Astrocyte (in vitro differentiated cells and primary cell): ENCODE results near the gene MAF. TPM values are rescaled to one million over a fixed set of nuclear protein-coding genes. Genes with fewer than 3 reads are reported as not detected.

ENCODE experiments used
- DNase-seq: peaks from one replicate; pipeline ENCODE4 v3.0.0-alpha.2; 2010; ENCODE audit warnings: low read depth
- FAIRE-seq: peaks from 2 replicates; lab custom pipeline; 2011; peaks lifted over from hg19 to GRCh38; lab: Jason Lieb, UNC
- H2AFZ ChIP-seq: 2 replicates; pipeline ENCODE4 v1.6.0; 2012; ENCODE audit warnings: low read depth, low read length, inconsistent platforms
- H3K27ac ChIP-seq: 2 replicates; pipeline ENCODE4 v1.5.1; 2011; ENCODE audit warnings: low read depth, low read length, inconsistent platforms
- H3K27me3 ChIP-seq: 2 replicates; pipeline ENCODE4 v1.6.0; 2011; ENCODE audit warnings: low read length, inconsistent platforms; ENCODE audit not compliant: insufficient read depth
- H3K36me3 ChIP-seq: 2 replicates; pipeline ENCODE4 v1.5.1; 2011; ENCODE audit warnings: low read length, inconsistent platforms; ENCODE audit not compliant: insufficient read depth
- H3K4me1 ChIP-seq: 2 replicates; pipeline ENCODE4 v1.5.1; 2011; ENCODE audit warnings: low read length, inconsistent platforms; ENCODE audit not compliant: insufficient read depth
- H3K4me2 ChIP-seq: 2 replicates; pipeline ENCODE4 v1.6.0; 2012; ENCODE audit warnings: low read length, inconsistent platforms
- H3K4me3 ChIP-seq: 2 replicates; pipeline ENCODE4 v1.5.1; 2011; ENCODE audit warnings: low read depth, mild to moderate bottlenecking, low read length, inconsistent platforms; ENCODE audit not compliant: insufficient read depth
- H3K79me2 ChIP-seq: 2 replicates; pipeline ENCODE4 v1.6.0; 2012; ENCODE audit warnings: mild to moderate bottlenecking, low read length, inconsistent platforms; ENCODE audit not compliant: insufficient read depth
- H3K9ac ChIP-seq: 2 replicates; pipeline ENCODE4 v1.6.0; 2012; ENCODE audit warnings: mild to moderate bottlenecking, low read length, inconsistent platforms
- H3K9me3 ChIP-seq: 2 replicates; pipeline ENCODE4 v1.5.1; 2012; ENCODE audit warnings: low read depth, mild to moderate bottlenecking, low read length, inconsistent platforms; ENCODE audit not compliant: insufficient read depth
- H4K20me1 ChIP-seq: 2 replicates; pipeline ENCODE4 v1.6.0; 2012; ENCODE audit warnings: low read length, inconsistent platforms; ENCODE audit not compliant: insufficient read depth
- H3K27ac Mint-ChIP-seq: one replicate; pipeline ENCODE4 v1.8.0; 2021; ENCODE audit warnings: mild to moderate bottlenecking, mixed read lengths; ENCODE audit not compliant: unreplicated experiment
- H3K27me3 Mint-ChIP-seq: one replicate; pipeline ENCODE4 v1.8.0; 2021; ENCODE audit warnings: low read depth, mixed read lengths; ENCODE audit not compliant: unreplicated experiment
- H3K36me3 Mint-ChIP-seq: one replicate; pipeline ENCODE4 v1.8.0; 2021; ENCODE audit warnings: low read depth, mixed read lengths; ENCODE audit not compliant: unreplicated experiment
- H3K4me1 Mint-ChIP-seq: one replicate; pipeline ENCODE4 v1.8.0; 2021; ENCODE audit warnings: low read depth, mixed read lengths; ENCODE audit not compliant: unreplicated experiment
- H3K4me3 Mint-ChIP-seq: one replicate; pipeline ENCODE4 v1.8.0; 2021; ENCODE audit warnings: mild to moderate bottlenecking, moderate library complexity, mixed read lengths; ENCODE audit not compliant: unreplicated experiment
- H3K9me3 Mint-ChIP-seq: one replicate; pipeline ENCODE4 v1.8.0; 2021; ENCODE audit warnings: mild to moderate bottlenecking, mixed read lengths; ENCODE audit not compliant: unreplicated experiment
- CTCF ChIP-seq: IDR thresholded peaks from 2 replicates; pipeline ENCODE4 v1.5.1; 2011; ENCODE audit warnings: low read depth, mild to moderate bottlenecking, inconsistent platforms, low read length, moderate library complexity; ENCODE audit not compliant: insufficient read depth
- EZH2 ChIP-seq: IDR thresholded peaks from 2 replicates; pipeline ENCODE4 v1.6.1; 2012; ENCODE audit warnings: mild to moderate bottlenecking, low read length, inconsistent platforms; ENCODE audit not compliant: insufficient read depth
- total RNA-seq: library from RNA; stranded (reverse); gene quantifications from 2 replicates; pipeline ENCODE4 v1.2.1, GENCODE V29; 2021

Gene MAF
- total RNA-seq, 1 donor from 2014 or later, result 19.3 TPM

GRCh38 chr16:79628501-79628975 is 28.0 kb upstream of the MAF start:
- H3K4me3 Mint-ChIP-seq, result no peak overlapping the region
- H3K79me2 ChIP-seq, result no peaks in the 10 kb centered on the region
- peaks cover 16% of the 10 kb centered on the region for H3K4me1 ChIP-seq
- peak overlapping the region; percentile 71 for H3K4me2 ChIP-seq
- H4K20me1 ChIP-seq, result no peaks in the 10 kb centered on the region
- peak overlapping the region; percentile 1 for H3K9ac ChIP-seq
- no peaks in the 10 kb centered on the region for H3K36me3 ChIP-seq
- H3K27ac Mint-ChIP-seq, result peak overlapping the region; percentile 88
- peaks cover 9% of the 10 kb centered on the region for H3K27me3 ChIP-seq
- H3K4me1 Mint-ChIP-seq, result peaks cover 29% of the 10 kb centered on the region
- peak; percentile 95 for DNase-seq
- H3K9me3 Mint-ChIP-seq, result peaks cover 4% of the 10 kb centered on the region
- H3K36me3 Mint-ChIP-seq, result no peaks in the 10 kb centered on the region
- no peak overlapping the region for H3K4me3 ChIP-seq
- TF ChIP-seq EZH2 (no peak), CTCF (no peak)
- H3K9me3 ChIP-seq, result no peaks in the 10 kb centered on the region
- peaks cover 3% of the 10 kb centered on the region for H3K27me3 Mint-ChIP-seq
- FAIRE-seq, result no peak
- H2AFZ ChIP-seq, result no peak overlapping the region
- peak overlapping the region; percentile 25 for H3K27ac ChIP-seq

GRCh38 chr16:79627092-79627491 is 26.6 kb upstream of the MAF start:
- Histone ChIP-seq H3K27me3 (peaks cover 4% of the 10 kb centered on the region), H2AFZ (no peak overlapping the region), H3K9ac (no peak overlapping the region), H3K27ac (no peak overlapping the region), H4K20me1 (no peaks in the 10 kb centered on the region), H3K79me2 (no peaks in the 10 kb centered on the region), H3K4me1 (peaks cover 16% of the 10 kb centered on the region), H3K4me2 (no peak overlapping the region), H3K4me3 (no peak overlapping the region), H3K9me3 (no peaks in the 10 kb centered on the region), H3K36me3 (no peaks in the 10 kb centered on the region)
- no peak overlapping the region for H3K4me3 Mint-ChIP-seq
- H3K27me3 Mint-ChIP-seq, result peaks cover 17% of the 10 kb centered on the region
- H3K27ac Mint-ChIP-seq, result no peak overlapping the region
- H3K4me1 Mint-ChIP-seq, result peaks cover 24% of the 10 kb centered on the region
- no peak for TF ChIP-seq CTCF
- TF ChIP-seq EZH2, result no peak
- FAIRE-seq (no peak), DNase-seq (no peak)
- no peaks in the 10 kb centered on the region for H3K36me3 Mint-ChIP-seq
- peaks cover 4% of the 10 kb centered on the region for H3K9me3 Mint-ChIP-seq

DNA sequence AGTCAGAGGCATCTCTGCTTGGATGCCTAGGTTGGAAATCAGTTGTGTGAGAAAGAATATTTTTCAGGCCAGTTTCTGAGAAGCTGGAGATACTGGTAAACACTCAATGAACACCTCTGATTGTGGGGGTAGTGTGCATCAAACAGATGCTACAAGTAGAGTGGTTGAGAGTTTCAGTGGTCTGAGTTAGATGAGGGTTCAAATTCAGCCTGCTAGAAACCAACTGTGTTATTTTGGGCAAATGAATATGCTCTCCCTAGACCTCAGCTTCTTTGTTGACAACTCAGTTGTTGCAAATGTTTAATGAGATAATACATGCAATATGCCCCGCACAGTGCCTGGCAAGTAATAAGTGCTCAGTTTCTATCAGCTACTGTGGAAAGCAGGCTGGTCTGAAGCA is 25.2 kb upstream of the MAF start:
- no peaks in the 10 kb centered on the region for H3K36me3 Mint-ChIP-seq
- Histone ChIP-seq H3K9ac (no peak overlapping the region), H3K4me3 (no peak overlapping the region), H3K4me1 (peaks cover 16% of the 10 kb centered on the region), H4K20me1 (no peaks in the 10 kb centered on the region), H3K4me2 (no peak overlapping the region), H3K36me3 (no peaks in the 10 kb centered on the region), H2AFZ (no peak overlapping the region), H3K27ac (no peak overlapping the region), H3K9me3 (no peaks in the 10 kb centered on the region), H3K79me2 (no peaks in the 10 kb centered on the region), H3K27me3 (peaks cover 9% of the 10 kb centered on the region)
- no peak for FAIRE-seq
- DNase-seq, result no peak
- no peak overlapping the region for H3K27ac Mint-ChIP-seq
- H3K4me1 Mint-ChIP-seq, result peaks cover 23% of the 10 kb centered on the region
- TF ChIP-seq EZH2 (no peak), CTCF (no peak)
- no peak overlapping the region for H3K4me3 Mint-ChIP-seq
- H3K9me3 Mint-ChIP-seq, result peaks cover 3% of the 10 kb centered on the region
- H3K27me3 Mint-ChIP-seq, result peaks cover 17% of the 10 kb centered on the region
